Pons (tissue), 1 donor: ENCODE measurements around the gene CEP170B.
"Not testable (repeated sequence)": the region's sequence is repeated elsewhere in the genome, so short reads cannot be mapped to it uniquely, and the experiment has no call there.

Experiments
- DNase-seq: peaks from one replicate; pipeline ENCODE4 v3.0.0-alpha.2; 2016; ENCODE audit warnings: low spot score

The CEP170B gene

DNA sequence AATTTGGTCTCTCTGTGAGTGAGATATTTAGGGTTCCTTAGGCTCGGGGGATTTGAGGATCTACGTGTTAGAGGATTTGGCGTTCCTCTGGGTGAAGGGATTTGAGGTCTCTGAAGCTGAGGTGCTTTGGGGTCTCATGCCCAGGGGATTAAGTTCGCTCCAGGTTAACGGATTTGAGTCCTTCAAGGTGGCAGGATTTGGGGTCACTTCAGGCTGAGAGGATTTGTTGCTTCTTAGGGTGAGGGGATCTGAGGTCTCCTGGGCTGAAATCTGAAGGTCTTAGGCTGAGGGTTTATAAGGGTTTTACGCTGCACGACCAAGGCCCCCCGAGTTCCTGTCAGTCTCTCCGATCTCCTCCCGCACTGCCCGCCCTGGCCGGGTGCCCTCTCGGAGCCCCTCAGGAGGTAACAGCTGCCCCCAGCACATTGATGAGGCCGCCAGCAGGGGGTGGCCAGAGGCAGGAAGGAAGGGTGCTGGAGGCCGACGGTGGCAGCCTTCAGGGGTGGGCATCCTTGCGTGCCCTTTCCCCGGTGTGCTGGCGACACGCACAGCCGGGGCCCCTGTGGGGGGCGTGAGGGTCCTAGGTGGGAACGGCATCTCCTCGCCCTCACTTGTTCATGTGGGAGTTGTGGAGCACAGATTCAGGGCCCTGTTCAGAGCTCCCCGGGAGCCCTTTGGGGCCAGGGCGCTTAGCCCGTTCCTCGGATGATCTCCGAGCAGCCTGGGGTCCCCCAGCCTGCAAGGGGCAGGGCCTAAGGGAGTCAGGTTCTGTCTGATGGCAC, 14.3 kb downstream of the CEP170B start:
- no peak for DNase-seq

DNA sequence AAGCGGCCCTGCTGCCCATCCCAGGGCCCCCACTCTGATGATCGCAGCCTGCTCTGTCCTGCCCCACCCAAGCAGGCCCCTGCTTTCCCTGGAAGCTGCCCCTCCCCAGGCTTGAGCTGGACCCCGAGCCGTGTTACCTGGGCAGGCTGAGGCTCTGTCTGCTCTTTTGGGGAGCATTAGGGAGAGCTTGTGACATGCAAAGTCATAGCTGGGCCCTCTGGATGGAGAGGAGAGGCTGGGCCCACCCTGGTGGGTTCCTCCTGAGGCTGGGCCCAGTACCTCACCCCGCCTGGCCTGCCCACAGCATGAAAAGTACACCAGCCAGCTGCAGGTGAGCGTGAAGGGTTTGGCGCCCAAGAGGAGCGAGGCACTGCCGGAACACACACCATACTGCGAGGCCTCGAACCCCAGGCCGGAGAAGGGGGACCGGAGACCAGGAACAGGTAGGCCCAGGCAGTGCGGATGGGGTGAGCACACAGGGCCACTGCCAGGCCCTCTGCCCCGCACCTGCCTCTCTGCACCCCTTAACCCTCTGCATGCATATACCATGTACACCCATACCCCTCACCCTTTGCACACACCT, 15.0 kb downstream of the CEP170B start:
- no peak for DNase-seq

DNA sequence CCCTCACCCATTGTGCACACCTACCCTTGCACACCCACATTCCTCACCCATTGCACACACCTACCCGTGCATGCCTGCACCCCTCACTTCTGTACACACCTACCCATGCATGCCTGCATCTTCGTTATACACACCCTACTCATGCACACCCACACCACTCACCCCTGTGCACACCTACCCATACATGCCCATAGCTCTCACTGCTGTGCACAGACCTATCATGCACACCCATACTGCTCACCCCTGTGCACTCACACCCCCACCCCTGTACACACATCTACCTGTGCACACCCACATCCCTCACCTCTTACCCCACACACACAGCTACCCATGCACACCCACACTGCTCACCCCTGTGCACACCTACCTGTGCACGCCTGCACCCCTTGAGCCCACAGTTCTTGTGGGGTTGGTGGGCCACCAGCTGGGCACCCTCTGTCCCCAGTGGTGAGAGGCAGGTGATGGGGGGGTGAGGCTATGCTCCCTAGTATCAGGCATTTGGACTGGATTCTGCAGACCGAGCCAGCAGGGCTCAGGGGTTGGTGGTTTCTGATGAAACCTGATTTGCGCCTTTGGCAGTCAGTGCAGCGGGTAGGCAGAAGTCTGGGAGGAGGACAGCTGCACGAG, 15.6 kb downstream of the CEP170B start:
- no peak for DNase-seq

DNA sequence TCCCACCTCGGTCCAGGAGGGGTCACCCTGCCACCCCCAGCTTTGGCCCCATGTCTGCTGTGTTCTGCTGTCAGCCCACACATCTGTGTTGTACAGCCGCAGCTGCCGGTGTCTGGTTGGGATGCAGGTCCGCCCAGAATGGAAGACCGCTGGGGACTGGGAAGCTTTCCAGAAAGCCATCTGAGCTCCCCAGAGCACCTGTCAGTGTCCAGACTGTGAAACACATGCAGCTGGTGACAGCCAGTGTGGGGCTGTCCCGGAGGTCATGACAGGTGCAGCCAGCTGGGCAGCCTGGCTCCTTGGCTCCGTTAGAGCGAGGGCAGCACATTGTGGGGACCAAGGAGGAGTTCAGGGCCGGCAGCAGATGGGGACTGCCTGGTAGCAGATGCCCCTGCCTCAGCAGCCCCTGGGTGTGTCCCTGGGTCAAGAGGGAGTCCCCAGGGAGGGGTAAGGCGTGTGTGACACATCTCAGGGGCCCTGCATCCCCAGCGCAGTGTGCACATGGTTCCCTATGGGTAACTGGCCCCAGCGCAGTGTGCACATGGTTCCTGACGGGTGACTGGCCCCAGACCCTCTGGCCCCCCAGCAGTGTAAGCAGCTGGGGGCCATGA, 16.4 kb downstream of the CEP170B start:
- no peak for DNase-seq

DNA sequence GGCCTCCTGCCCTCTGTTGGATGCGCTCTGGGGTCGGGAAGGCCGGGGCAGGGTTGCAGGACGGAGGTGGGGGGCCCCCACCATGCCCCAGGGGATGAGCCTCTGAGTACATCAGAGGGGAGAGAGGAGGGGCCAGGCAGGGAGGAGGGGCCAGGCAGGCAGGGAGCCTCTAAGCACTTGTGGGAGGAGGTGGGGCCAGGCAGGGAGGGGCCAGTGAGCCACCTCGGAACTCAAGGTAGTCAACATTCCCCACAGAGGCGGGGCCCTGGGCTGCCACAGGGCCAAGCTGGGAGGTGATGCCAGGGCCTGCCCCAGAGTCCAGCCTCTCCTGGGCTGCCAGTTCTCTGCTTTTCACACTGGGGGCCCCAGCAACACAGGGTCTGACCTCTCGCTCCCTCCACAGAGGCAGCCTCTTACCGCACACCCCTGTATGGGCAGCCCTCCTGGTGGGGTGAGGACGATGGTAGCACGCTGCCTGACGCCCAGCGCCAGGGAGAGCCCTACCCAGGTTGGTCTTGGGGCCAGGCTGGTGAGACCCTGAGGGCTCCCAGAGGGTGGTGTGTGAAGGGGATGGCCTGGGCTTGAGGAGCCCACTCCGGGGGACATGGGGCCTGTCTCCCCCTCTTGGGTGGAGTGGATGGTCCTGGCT, 17.4 kb downstream of the CEP170B start:
- DNase-seq: no peak

DNA sequence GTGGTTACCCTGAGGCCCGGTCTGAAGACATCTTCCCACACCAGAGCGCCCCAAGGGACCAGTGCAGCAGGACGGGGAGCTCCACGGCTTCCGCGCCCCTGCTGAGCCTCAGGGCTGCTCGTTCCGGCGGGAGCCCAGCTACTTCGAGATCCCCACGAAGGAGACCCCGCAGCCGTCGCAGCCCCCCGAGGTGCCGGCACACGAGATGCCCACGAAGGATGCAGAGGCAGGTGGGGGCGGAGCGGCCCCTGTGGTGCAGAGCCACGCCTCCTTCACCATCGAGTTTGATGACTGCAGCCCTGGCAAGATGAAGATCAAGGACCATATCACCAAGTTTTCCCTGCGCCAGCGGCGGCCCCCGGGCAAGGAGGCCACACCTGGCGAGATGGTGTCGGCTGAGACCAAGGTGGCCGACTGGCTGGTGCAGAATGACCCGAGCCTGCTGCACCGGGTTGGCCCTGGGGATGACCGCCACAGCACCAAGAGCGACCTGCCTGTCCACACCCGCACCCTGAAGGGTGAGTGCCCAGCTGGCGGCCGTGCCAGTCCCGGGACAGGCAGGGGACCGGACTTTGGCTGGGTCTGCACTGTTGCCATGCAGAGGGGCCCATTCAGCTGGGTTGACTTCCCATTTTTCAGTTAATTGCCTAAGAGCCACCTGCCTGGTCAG, 18.1 kb downstream of the CEP170B start:
- no peak for DNase-seq

DNA sequence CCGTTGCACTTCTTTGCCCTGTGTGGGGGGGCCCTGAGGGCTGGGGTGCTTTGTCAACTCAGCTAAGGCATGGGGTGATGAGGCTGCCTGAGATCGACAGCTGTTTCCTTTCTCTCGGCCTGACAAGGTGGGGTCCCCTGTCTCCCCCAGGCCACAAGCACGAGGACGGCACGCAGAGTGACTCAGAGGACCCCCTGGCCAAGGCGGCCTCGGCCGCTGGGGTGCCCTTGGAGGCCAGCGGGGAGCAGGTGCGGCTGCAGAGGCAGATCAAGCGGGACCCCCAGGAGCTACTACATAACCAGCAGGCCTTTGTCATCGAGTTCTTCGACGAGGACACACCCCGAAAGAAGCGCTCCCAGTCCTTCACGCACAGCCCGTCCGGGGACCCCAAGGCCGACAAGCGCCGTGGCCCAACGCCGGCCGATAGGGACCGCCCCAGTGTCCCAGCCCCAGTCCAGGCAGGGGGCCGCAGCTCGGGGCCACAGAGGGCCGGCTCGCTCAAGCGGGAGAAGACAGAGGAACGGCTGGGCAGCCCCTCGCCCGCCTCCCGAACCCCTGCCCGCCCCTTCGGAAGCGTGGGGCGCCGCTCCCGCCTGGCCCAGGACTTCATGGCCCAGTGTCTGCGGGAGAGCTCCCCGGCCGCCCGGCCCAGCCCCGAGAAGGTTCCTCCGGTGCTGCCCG, 18.8 kb downstream of the CEP170B start:
- DNase-seq: no peak

DNA sequence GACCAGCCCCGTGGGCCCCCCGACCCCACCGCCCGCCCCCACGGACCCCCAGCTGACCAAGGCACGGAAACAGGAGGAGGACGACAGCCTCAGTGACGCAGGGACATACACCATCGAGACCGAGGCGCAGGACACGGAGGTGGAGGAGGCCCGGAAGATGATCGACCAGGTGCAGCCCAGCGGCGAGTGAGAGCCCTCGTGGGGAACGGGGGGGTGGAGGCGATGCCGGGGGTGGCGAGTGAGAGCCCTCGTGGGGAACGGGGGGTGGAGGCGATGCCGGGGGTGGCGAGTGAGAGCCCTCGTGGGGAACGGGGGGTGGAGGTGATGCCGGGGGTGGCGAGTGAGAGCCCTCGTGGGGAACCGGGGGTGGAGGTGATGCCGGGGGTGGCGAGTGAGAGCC, 19.3 kb downstream of the CEP170B start:
- not testable (repeated sequence) for DNase-seq

DNA sequence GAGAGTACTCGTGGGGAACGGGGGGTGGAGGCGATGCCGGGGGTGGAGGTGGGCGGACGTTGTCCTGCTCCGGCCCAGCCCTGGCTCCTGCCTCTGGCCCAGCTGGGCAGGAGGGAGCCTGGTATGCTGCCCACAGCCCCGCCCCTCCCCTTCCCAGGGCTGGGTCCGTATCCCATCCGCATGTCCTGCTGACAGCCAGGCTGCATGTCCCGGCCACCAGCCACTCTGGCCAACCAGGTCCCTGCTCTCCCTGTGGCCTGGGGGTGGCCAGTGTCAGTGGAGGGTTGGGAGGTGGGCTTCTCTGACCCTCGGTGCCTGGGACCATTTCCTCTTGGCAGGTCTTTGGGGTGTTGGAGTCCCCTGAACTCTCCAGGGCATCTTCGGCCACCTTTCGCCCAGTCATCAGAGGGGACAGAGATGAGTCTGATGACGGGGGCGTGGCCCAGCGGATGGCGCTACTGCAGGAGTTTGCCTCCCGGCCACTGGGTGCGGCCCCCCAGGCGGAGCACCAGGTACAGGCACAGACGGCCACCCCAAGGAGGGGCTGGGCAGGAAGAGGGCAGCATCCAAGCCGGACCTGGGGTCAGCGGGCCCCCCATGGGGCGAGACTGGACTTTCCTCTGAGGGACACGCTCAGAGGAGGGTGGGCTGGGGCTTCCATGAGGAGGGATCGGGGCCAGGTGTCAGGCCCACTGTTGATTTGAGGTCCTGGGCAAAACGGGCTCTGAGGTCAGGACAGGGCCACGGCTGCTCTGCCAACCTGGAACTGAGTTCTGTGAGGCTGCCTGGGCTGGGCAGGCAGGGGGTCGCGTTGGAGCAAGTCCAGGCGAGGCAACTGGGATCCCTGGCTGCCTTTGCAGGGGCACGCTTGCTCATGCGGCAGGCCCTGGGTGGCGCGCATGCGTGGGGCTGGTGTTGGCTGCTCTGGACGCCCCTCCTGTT, 20.2 kb downstream of the CEP170B start:
- DNase-seq: no peak

DNA sequence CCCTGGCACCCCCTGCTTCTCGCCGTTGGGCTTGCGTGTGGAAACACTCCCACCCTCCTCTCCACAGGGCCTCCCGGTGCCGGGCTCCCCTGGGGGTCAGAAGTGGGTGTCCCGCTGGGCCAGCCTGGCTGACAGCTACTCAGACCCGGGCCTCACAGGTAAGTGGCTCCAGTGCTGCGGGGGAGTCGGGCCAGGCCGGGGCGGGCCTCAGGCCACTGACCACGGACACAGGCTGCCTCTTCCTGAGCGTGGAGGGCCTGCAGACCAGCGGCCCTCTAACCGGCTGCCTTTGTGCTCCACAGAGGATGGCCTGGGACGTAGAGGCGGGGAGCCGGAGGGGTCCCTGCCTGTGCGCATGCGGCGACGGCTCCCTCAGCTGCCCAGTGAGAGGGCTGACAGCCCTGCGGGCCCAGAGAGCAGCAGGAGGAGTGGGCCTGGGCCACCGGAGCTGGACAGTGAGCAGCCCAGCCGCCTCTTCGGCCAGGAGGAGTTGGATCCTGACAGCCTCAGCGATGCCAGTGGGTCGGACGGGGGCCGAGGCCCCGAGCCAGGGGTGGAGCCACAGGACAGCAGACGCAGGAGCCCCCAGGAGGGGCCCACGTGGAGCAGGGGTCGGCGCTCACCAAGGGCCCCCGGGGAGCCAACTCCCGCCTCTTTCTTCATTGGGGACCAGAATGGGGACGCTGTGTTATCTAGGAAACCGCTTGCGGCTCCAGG, 21.1 kb downstream of the CEP170B start:
- no peak for DNase-seq

DNA sequence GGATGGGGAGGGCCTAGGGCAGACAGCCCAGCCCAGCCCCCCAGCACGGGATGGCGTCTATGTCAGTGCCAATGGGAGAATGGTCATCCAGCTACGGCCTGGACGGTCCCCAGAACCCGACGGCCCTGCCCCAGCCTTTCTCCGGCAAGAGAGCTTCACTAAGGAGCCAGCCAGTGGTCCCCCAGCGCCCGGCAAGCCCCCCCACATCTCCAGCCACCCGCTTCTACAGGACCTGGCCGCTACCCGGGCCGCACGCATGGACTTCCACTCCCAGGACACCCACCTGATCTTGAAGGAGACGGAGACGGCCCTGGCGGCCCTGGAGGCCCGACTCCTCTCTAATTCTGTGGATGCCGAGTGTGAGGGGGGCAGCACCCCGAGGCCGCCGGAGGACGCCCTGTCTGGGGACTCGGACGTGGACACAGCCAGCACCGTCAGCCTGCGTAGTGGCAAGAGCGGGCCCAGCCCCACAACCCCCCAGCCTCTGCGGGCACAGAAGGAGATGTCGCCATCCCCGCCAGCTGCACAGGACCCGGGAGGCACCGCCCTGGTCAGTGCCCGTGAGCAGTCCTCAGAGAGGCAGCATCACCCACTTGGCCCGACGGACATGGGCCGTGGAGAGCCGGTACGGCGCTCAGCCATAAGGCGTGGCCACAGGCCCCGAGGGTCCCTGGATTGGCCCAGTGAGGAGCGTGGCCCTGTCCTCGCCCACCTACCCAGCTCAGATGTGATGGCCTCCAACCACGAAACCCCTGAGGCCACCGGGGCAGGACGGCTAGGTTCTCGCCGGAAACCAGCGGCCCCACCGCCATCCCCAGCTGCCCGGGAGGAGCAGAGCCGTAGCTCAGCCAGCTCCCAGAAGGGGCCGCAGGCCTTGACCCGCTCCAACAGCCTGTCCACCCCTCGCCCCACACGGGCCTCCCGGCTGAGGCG, 21.9 kb downstream of the CEP170B start:
- DNase-seq: no peak

DNA sequence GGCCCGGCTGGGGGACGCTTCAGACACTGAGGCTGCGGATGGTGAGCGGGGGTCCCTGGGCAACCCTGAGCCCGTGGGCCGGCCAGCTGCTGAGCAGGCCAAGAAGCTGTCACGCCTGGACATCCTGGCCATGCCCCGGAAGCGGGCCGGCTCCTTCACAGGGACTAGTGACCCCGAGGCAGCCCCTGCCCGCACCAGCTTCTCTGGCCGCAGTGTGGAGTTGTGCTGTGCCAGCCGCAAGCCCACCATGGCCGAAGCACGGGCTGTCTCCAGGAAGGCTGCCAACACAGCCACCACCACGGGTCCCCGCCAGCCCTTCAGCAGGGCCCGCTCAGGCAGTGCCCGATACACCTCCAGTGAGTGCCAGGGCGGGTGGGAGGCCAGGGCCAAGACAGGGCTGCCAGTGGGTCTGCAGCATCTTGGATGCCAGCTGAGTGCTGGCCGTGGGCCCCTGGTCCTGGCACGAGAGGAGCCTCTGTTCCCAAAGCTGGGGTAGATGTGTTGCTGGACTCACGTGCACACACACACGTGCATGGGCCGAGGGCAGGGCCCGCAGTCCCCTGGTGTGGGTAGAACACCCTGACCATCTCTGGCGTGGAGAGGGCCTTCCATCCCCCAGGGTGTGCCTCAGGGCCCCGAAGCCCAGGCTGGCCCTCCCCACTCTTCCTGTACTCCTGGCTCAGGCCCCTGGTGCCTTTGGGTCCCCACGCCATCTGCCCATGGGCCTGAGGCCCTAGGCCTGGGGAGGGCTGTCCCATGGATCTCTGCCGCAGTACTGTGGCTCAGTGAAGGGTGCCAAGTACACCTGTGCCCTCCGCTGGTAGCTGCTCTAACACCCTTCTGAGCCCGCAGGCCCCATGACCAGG, 22.8 kb downstream of the CEP170B start:
- no peak for DNase-seq

DNA sequence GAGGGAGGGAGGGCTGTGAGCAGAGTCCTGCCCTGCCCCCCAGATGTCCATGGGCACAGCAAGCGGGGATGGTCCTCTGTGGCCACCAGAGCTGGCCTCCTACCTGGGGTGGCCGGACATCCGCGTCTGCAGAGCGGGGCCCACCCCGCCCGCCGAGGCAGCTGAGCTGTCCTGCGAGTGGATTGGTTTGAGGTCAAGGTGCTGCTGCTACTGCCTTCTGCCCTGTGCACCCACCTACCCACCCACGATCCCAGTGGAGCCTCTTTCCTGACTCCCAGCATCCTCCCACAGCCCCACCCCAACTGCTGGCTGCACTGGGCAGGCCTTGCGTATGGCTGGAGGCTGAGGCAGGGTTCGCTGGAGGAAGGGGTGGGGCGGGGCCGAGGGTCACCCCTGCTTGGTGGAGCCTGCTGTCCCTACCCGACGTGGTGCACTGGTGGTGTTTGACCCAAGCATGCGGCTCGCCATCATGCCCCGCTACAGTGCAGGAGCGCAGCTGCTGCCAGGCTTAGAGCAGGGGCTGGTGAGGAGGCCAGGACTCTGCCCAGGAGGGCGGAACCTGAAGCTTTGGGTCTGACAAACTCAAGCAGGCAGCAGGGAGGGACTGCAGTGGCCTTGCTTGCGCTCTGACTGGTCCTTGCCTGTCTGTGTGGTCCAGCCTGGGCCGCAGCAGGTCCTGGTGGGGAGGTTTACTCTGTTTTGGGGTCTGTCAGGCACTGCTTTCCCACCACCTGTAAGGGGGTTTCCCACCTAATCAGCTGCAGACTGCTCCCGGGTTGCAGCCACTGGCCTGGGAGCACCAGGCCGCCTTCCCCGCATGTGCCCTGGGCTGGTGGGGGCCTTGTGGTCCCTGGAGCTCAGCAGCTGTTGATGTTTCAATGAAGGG, 23.7 kb downstream of the CEP170B start:
- no peak for DNase-seq

DNA sequence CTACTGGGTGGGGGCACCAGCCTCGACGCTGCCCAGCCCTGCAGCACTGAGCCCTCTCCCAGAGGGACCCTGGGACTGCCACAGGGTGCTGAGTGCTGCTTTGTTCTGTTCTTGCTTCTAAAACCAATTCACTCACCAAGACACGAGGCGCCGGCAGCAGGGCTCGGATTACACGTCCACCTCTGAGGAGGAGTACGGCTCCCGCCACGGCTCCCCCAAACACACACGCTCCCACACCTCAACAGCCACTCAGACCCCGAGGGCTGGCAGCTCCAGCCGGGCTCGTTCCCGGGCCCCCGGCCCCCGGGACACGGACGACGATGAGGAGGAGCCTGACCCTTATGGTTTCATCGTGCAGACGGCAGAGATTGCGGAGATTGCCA, 24.3 kb downstream of the CEP170B start:
- DNase-seq: no peak

DNA sequence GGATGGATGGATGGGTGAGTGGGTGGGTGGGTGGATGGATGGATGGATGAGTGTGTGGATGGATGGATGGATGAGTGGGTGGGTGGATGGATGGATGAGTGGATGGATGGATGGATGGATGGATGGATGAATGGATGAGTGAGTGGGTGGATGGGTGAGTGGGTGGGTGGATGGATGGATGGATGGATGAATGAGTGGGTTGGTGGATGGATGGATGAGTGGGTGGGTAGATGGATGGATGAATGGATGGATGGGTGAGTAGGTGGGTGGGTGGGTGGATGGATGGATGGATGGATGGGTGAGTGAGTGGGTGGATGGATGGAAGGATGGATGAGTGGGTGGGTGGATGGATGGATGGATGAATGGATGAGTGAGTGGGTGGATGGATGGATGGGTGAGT, 25.2 kb downstream of the CEP170B start:
- not testable (repeated sequence) for DNase-seq

DNA sequence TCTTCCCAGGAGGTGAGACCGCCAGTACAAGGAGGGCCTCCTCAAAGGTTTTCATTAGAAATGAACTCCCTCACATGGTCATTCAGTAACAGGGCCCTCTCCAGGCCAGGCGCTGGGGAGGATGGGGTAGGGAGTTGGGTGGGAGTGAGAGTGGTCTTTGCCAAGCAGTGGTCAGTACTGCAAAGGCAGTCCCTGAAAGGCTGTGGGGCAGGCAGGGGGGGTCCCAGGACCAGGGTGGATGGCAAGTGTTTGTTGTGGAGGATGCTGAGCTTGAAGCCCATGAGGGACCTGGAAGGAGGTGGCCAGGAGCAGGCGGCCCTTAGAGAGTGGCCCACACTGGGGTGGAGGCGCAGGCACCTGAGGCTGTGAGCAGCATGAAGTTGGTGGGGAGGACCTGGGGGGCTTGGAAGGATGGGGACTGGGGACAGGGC, 26.1 kb downstream of the CEP170B start:
- no peak for DNase-seq
